Femur (tissue), 1 donor: Measurements from ENCODE around the gene CARM1.

Experiments
- DNase-seq: peaks from one replicate; pipeline ENCODE4 v3.0.0-alpha.2; 2017

Gene CARM1

GRCh38 chr19:10911579-10912363, 40.4 kb downstream of the CARM1 start:
- no peak for DNase-seq

- no peak for DNase-seq
Observed at GRCh38 chr19:10912619-10913018, 41.3 kb downstream of the CARM1 start.

- peak; percentile 16 for DNase-seq
Observed at GRCh38 chr19:10913716-10914340, 42.5 kb downstream of the CARM1 start.

GRCh38 chr19:10915130-10916091, 44.1 kb downstream of the CARM1 start:
- DNase-seq, result peak; percentile 65

GRCh38 chr19:10916602-10917001, 45.2 kb downstream of the CARM1 start:
- DNase-seq, result peak; percentile 14

GRCh38 chr19:10918359-10918758, 47.0 kb downstream of the CARM1 start:
- no peak for DNase-seq

- DNase-seq, result no peak
Observed at GRCh38 chr19:10919352-10920287, 48.3 kb downstream of the CARM1 start.

- no peak for DNase-seq
Observed at GRCh38 chr19:10920288-10920655, 48.9 kb downstream of the CARM1 start.

- DNase-seq, result no peak
Observed at GRCh38 chr19:10920781-10921180, 49.4 kb downstream of the CARM1 start.

GRCh38 chr19:10921199-10921909, 50.0 kb downstream of the CARM1 start:
- DNase-seq, result no peak

- DNase-seq, result no peak
Observed at GRCh38 chr19:10921910-10922637, 50.7 kb downstream of the CARM1 start.

GRCh38 chr19:10922638-10923014, 51.3 kb downstream of the CARM1 start:
- no peak for DNase-seq

- no peak for DNase-seq
Observed at GRCh38 chr19:10923260-10924112, 52.1 kb downstream of the CARM1 start.

- DNase-seq, result no peak
Observed at GRCh38 chr19:10924597-10924996, 53.2 kb downstream of the CARM1 start.

- DNase-seq, result no peak
Observed at GRCh38 chr19:10927730-10928562, 56.6 kb downstream of the CARM1 start.

- peak; percentile 98 for DNase-seq
Observed at GRCh38 chr19:10928563-10929401, 57.4 kb downstream of the CARM1 start, which contains the start of the genes TIMM29 and YIPF2. Gene TIMM29, plus strand, starts transcription at chr19:10928811. Its CDS starts 12 bp downstream, at chr19:10928823. Gene YIPF2, minus strand, starts transcription at chr19:10928639. Its CDS starts 229 bp downstream, at chr19:10928410.

- DNase-seq, result no peak
Observed at GRCh38 chr19:10929402-10929794, 58.0 kb downstream of the CARM1 start.
